HG03354 (cell line): ENCODE measurements around the gene ASPM.
"Not testable (repeated sequence)": the region's sequence is repeated elsewhere in the genome, so short reads cannot be mapped to it uniquely, and the experiment has no call there.

Source experiments
- ATAC-seq: cut with Tn5 transposase; IDR thresholded peaks from one replicate; pipeline ENCODE4 v1.9.1; 2021; ENCODE audit warnings: mild to moderate bottlenecking; ENCODE audit not compliant: unreplicated experiment, poor library complexity, severe bottlenecking

ASPM gene

DNA sequence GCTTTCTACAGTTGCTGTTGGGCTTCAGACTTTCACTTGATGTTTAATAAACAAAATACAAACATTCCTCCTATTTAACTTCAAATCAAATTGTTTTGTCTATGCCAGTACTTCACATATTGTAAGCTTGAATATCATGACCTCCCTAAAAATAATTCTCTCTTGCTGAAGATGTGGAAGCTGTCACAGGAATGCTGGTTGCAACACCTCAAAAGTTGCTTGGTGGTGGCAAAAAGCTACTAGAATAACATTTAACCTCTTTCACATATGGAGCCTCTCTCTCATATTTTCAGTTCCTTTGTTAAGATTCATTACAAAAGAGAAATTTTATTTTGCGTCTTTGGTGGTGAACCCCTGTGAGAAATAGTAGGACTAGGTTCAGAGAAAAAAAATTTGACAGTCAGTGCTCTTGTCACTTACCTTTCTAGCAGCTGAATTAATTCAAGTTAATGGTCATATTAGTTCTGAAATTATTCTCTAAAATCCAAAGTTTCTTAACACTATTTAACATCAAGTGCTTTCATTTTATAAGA lies 53.9 kb downstream of the ASPM start:
- ATAC-seq: no peak

DNA sequence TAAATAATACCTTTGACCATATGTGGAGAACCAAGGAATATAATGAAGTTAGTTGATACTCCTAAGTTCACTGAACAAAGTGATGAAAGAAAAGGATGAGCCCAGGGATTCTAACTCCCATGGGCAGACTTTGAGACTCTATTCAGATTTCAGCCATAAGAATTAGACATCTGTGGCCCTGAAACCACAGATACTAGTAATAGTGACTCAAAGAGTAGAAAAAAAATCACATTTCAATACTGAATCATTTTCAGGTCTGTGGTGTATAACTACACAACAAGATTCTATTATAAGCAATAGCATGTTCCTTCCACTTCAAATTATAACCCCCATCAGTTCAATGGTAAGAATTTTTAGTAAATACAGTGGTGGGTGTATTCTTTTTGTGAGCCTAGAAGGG lies 63.0 kb downstream of the ASPM start:
- ATAC-seq: no peak

DNA sequence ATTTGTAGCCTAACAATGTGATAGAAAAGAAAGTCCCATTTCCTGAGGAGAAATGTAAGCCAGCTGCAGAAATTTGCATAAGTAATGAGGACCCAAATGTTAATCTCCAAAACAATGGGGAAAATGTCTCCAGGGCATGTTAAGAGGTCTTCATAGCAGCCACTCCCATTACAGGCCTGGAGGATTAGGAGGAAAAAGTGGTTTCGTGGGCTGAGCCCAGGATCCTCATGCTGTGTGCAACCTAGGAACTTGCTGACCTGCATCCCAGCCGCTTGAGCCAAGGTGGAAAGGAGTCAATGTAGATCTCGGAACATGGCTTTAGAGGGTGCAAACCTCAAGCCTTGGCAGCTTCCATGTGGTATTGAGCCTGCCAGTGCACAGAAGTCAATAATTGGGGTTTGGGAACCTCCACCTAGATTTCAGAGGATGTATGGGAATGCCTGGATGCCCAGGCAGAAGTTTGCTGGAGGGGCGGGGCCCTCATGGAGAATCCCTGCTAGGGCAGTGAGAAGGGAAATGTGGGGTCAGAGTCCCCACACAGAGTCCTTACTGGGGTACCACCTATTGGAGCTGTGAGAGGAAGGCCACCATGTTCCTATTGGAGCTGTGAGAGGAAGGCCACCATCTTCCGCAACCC lies 65.2 kb downstream of the ASPM start:
- ATAC-seq: no peak

- ATAC-seq: no peak
Observed at GRCh38 chr1:197080323-197080722, 66.1 kb downstream of the ASPM start.

- no peak for ATAC-seq
Observed at GRCh38 chr1:197076585-197076984, 69.9 kb downstream of the ASPM start.

DNA sequence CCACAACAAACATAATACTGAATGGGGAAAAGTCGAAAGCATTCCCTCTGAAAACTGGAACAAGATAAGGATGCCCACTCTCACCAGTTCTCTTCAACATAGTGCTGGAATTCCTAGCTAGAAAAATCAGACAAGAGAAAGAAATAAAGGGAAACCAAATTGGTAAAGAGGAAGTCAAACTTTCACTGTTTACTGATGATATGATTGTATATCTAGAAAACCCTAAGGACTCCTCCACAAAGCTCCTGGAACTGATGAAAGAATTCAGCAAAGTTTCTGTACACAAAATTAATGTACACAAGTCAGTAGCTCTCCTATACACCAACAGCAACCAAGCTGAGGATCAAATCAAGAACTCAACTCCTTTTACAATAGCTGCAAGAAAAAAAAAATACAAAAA lies 72.5 kb downstream of the ASPM start:
- no peak for ATAC-seq

- no peak for ATAC-seq
Observed at GRCh38 chr1:197067457-197067818, 79.0 kb downstream of the ASPM start.

- ATAC-seq: no peak
Observed at GRCh38 chr1:197066719-197067456, 79.6 kb downstream of the ASPM start, which contains the start of gene F13B. Gene F13B, minus strand, starts transcription at chr1:197067260. Its CDS starts 37 bp downstream, at chr1:197067223.

DNA sequence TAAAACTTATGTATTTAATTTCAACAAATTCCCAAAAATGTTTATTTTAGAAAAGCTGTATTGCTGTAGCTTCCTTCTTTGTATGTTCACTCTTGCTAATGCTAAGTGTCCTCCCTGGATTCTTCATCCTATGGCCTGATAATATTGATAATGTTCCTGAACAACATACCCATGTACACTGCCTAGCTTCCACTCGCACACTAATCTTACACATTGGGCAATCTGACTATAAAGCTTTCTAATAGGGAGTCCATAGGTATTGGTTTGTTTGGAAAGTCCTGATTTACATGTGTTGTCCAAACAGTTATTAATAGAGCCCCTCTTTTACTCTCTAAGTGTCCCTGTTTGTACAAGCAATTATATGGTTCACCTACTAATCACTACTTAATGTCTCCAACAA lies 80.2 kb downstream of the ASPM start:
- ATAC-seq: no peak

DNA sequence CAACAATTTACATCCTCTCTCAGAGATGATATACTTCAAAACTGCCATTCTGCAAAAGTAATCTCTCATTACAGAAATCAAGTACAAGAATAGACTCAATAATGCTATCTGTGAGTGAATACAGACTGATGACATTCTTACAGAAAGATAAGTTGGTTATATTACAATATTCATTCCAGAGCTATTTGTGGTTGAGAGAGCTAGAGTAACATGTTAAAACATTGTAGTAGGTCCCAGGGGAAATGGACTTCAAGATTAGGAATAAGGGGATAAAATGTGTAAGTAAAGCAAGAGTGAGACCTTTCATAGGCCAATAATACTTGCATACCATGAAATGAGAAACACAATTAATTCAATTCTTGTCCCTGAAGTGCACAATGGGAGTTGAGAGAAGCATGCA lies 80.9 kb downstream of the ASPM start:
- no peak for ATAC-seq

GRCh38 chr1:197063212-197063611 lies 83.3 kb downstream of the ASPM start:
- peak; percentile 35 for ATAC-seq

- peak; percentile 88 for ATAC-seq
Observed at GRCh38 chr1:197062692-197063091, 83.8 kb downstream of the ASPM start.

DNA sequence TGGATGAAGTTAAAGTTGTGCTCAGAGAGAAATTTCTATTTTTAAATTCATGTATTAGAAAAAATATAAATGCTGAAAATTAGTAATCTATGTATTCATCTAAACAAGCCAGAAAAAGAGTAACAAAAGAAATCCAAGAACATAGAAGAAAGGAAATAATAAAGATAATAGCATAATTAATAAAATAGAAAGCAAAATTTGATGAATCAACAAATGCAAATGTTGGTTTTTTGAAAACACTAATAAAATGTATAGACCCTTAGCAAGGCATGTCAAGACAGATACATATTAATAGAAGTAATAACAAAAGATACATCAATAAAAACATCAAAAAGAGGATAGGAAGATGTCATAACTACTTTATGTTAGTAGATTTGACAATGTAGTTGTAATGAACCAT lies 97.4 kb downstream of the ASPM start:
- no peak for ATAC-seq

DNA sequence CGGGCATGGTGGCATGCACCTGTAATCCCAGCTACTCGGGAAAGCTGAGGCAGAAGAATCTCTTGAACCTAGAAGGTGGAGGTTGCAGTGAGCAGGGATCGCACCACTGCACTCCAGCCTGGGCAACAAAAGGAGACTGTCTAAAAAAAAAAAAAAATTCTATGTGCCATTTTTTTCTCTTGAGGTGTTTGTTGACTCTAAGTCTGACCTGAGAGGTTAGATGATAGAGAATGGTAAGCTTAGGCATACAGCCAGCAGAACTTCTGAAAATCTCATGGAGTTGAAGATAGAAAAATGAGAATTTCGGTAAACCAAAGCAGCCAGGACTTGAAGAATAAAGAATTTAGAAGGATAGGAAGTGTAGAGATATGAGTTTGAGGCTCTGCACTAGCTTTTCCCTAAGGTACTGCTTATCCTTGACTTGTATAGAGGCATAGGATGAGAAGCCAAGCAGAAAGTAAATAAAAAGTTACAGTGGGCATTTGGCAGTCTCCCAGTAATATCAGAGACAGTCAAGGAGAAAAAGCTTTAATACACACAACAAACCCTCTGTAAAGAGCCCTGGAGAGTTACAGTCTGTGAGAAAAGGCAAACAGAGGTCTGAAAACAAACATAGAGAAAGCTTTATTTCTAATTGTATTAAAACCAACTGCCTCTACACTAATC lies 103.7 kb downstream of the ASPM start:
- no peak for ATAC-seq

DNA sequence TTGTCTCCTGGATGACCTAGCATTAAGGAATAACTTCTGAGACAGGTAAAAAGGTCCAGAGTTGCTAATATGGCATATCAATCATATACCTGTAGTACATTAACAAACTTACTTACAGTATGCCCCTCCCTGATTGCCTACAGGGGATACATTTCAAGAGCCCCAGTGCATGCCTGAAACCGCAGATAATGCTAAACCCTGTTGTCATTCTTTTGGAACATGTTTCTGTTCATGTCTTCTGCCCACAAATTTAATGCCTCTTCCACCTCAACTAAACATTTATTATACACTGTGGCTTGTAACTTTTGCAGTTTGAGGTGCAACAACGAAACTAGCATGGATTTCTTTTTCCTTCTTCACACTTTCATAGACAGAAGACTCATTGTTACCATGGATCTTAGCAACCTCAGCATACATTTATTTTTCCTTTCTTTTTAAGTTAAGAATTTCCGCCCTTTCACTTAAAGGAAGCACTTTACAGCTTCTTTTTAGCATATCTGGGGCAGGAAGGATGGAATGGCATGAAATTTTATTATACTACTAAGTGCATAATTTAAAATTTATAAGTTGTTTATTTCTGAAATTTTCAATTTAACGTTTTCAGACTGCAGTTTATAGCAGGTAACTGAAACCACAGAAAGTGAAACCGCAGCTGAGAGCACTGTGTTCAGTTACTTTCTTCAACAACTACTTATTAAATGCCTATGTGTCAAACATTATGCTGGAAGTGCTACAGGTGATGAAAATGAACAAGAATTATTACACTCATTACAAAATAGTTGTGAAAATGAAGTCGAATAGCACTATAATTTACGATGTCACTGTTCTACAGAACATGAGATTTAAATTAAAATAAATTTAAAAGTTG lies 104.7 kb downstream of the ASPM start:
- ATAC-seq: no peak

DNA sequence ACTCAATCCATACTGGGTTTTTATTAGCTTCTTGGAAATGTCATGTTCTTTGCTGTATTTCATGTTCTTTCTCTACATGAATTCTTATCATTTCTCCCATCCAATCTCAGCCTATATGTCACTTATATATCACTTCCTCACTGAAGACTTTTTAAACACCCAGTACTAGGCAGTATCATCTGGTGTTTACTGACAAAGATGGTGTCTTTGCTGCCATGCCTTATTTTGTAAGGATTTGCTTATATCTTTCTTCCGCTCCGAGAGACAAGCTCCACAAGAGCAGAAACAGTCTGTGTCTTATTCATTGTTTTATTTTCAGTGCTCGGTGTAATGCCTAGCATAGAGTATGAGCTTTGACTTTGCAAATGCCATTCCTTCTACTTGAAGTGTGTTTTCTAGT lies 109.6 kb downstream of the ASPM start:
- ATAC-seq: no peak

- ATAC-seq: not testable (repeated sequence)
Observed at GRCh38 chr1:197034631-197035339, 111.7 kb downstream of the ASPM start.
